Transverse colon (tissue), 4 donors: ENCODE results near the gene ZNF782.

ENCODE experiments used
- CTCF ChIP-seq, 5 experiments: fragments of 200-600 bp in 3 of 5; fragments of 450-650 bp in 2 of 5; sonication (generic) in 3 of 5; IDR thresholded peaks; 1 replicate in 2 of 5; 2 replicates in 3 of 5; pipeline ENCODE4 v1.5.1; 2016 to 2017; ENCODE audit warnings: antibody characterized with exemption in 5 of 5, inconsistent platforms in 3 of 5, mild to moderate bottlenecking in 2 of 5, moderate library complexity in 1 of 5
- EP300 ChIP-seq: sonication (generic); formaldehyde crosslinking; IDR thresholded peaks from one replicate; pipeline ENCODE4 v1.6.1; 2017; ENCODE audit warnings: antibody characterized with exemption, low read depth
- POLR2A ChIP-seq: fragments of 450-650 bp; IDR thresholded peaks from one replicate; pipeline ENCODE4 v1.6.1; 2016; ENCODE audit warnings: antibody characterized with exemption, mild to moderate bottlenecking, moderate library complexity
- POLR2AphosphoS5 ChIP-seq, 3 donors: sonication (generic); formaldehyde crosslinking; IDR thresholded peaks; one replicate each; pipeline ENCODE4 v1.6.1; 2016; ENCODE audit warnings: antibody characterized with exemption in 3 of 3

- TF ChIP-seq CTCF (IDR thresholded peaks at IDR 0.05) (no peak), EP300 (no peak), POLR2AphosphoS5 (IDR thresholded peaks at IDR 0.05) (no peak), POLR2A (no peak)
These were observed 3.8 kb upstream of the ZNF782 start for GRCh38 chr9:96858018-96858573.
